GM12864 (cell line): Measurements from ENCODE around the gene SRGAP3.
A peak's percentile ranks its signal among the peaks of the same experiment; 100 is the strongest.

ENCODE experiments used
- DNase-seq: peaks from one replicate; pipeline ENCODE4 v3.0.0-alpha.2; 2011; ENCODE audit warnings: low read depth
- H3K4me3 ChIP-seq: 2 replicates; pipeline ENCODE4 v1.5.1; 2011; ENCODE audit warnings: mild to moderate bottlenecking, low read depth, low read length, control low read depth
- TF ChIP-seq, protein P1 (sequence below): IDR thresholded peaks from 2 replicates; pipeline ENCODE4 v1.5.1; 2011; ENCODE audit warnings: low read depth, mild to moderate bottlenecking, moderate library complexity, low read length, control low read depth, inconsistent platforms; ENCODE audit errors: missing control alignments

The SRGAP3 gene

DNA sequence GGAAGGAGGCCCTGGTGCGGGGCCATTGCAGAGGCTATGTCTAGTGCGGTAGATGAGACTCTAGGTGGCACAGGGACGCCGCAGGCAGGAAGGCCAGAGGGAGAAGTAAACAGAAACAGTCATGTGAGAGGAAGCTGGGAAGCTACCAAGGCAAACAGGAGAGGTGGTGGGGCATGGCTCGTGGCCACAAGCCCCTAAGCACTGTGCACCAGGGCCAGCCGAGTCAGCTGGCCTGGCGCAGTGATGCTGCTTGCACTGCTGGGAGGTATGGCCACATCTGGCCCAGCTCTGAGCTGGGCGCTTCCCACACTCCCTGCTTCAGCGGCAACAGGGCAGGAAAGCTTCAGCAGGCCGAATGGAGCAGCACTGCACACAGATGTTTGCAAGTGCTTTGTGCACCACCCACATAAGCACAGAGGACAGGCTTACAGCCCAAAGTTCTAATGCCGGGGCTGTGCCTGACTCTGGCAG is 76.6 kb downstream of the SRGAP3 start:
- TF ChIP-seq, protein P1, sequence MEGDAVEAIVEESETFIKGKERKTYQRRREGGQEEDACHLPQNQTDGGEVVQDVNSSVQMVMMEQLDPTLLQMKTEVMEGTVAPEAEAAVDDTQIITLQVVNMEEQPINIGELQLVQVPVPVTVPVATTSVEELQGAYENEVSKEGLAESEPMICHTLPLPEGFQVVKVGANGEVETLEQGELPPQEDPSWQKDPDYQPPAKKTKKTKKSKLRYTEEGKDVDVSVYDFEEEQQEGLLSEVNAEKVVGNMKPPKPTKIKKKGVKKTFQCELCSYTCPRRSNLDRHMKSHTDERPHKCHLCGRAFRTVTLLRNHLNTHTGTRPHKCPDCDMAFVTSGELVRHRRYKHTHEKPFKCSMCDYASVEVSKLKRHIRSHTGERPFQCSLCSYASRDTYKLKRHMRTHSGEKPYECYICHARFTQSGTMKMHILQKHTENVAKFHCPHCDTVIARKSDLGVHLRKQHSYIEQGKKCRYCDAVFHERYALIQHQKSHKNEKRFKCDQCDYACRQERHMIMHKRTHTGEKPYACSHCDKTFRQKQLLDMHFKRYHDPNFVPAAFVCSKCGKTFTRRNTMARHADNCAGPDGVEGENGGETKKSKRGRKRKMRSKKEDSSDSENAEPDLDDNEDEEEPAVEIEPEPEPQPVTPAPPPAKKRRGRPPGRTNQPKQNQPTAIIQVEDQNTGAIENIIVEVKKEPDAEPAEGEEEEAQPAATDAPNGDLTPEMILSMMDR: no peak
- H3K4me3 ChIP-seq: no peak overlapping the region
- no peak for DNase-seq

GRCh38 chr3:9170851-9171160 is 78.6 kb downstream of the SRGAP3 start:
- no peak for DNase-seq
- TF ChIP-seq, protein P1: no peak
- H3K4me3 ChIP-seq: no peak overlapping the region

GRCh38 chr3:9169956-9170850 is 79.2 kb downstream of the SRGAP3 start:
- no peak overlapping the region for H3K4me3 ChIP-seq
- DNase-seq: no peak
- TF ChIP-seq, protein P1: no peak

- DNase-seq: no peak
- TF ChIP-seq, protein P1: no peak
- H3K4me3 ChIP-seq: no peak overlapping the region
Observed at GRCh38 chr3:9169326-9169725, 80.1 kb downstream of the SRGAP3 start.

GRCh38 chr3:9168241-9168741 is 81.2 kb downstream of the SRGAP3 start:
- TF ChIP-seq, protein P1: no peak
- H3K4me3 ChIP-seq: no peak overlapping the region
- DNase-seq: peak; percentile 91

DNA sequence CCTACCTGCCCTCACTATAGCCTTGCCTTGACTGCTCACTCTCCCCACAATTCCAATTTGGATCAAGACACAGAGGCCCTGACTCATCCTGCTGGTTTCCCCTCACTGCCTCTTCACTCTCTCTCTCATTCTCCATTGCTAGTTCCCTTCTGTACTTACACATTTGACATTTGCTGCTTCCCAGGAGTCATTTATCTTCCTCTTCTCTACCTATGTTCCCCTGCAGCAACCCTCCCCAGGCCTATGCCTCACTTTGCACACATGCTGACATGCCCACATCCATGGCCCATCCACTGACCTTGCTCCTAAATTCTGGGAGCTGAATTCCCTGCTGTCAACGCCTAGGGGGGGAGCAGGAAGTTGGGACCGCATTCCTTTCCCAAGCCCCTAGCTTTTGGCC is 82.2 kb downstream of the SRGAP3 start:
- TF ChIP-seq, protein P1: no peak
- no peak overlapping the region for H3K4me3 ChIP-seq
- no peak for DNase-seq
